ENCODE results near the gene CENPH. TPM values are rescaled to one million over a fixed set of nuclear protein-coding genes. Genes with fewer than 3 reads are reported as not detected.
"Not testable (repeated sequence)": the region's sequence is repeated elsewhere in the genome, so short reads cannot be mapped to it uniquely, and the experiment has no call there.

Gene CENPH
- total RNA-seq, 1 donor from 2014 or later, result 5.3 TPM

- DNase-seq (ENCODE audit: extremely low spot score, unreplicated experiment), result no peak
- Mint-ChIP-seq H3K9me3 (ENCODE audit: unreplicated experiment) (no peaks in the 10 kb centered on the region), H3K4me3 (ENCODE audit: unreplicated experiment) (no peak overlapping the region), H3K4me1 (ENCODE audit: unreplicated experiment) (peaks cover 16% of the 10 kb centered on the region), H3K27me3 (ENCODE audit: unreplicated experiment) (no peaks in the 10 kb centered on the region), H3K27ac (ENCODE audit: unreplicated experiment) (no peak overlapping the region), H3K36me3 (ENCODE audit: unreplicated experiment) (peaks cover 11% of the 10 kb centered on the region)
- no peak for TF ChIP-seq CTCF (IDR thresholded peaks at IDR 0.05)
These were observed 41.9 kb downstream of the CENPH start for GRCh38 chr5:69231281-69231680.

GRCh38 chr5:69231851-69232250 is 42.5 kb downstream of the CENPH start:
- Mint-ChIP-seq H3K9me3 (ENCODE audit: unreplicated experiment) (no peaks in the 10 kb centered on the region), H3K4me3 (ENCODE audit: unreplicated experiment) (no peak overlapping the region), H3K27ac (ENCODE audit: unreplicated experiment) (no peak overlapping the region), H3K36me3 (ENCODE audit: unreplicated experiment) (peaks cover 11% of the 10 kb centered on the region), H3K27me3 (ENCODE audit: unreplicated experiment) (no peaks in the 10 kb centered on the region), H3K4me1 (ENCODE audit: unreplicated experiment) (peaks cover 18% of the 10 kb centered on the region)
- DNase-seq (ENCODE audit: extremely low spot score, unreplicated experiment), result no peak
- no peak for TF ChIP-seq CTCF (IDR thresholded peaks at IDR 0.05)

DNA sequence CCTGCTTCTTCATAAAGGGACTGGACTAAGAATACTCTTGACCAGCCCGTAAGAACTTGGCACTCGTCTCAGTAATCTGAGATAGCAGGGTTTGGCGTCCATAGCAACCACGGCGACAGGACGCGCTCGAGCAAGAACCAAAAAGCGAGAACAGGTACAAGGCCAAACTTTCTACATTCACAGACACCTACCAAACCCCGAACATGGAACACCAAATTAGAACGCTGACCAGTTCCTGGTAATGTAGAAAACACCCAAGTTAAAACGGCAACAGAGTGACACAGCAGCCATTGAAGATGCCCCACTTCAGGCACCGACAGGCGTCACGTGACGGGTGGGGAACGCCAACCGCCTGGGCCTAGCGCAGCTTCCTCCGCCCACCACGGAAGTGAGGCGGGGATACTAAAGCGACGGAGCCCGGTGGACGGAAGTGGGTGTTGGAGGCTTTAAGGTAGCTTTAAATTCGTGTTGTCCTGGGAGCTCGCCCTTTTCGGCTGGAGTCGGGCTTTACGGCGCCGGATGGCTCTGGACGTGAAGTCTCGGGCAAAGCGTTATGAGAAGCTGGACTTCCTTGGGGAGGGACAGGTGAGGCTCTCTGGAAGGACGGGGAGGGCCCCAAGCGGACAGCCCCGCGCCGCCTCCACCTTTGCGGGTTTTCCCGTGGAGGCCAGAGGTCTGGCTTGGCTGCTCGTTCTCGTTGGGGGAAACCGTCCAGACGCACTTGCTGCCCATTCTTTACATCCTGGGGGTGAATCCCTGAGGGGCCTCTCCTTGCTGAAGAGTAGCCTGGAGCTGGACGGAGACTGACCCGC is 45.3 kb downstream of the CENPH start, which contains the start of gene CDK7:
Gene CDK7, plus strand, starts transcription at position 430 of the 812 bp plus-strand sequence. Its CDS starts 90 bp downstream, at position 520.
- Mint-ChIP-seq H3K4me1 (ENCODE audit: unreplicated experiment) (peaks cover 45% of the 10 kb centered on the region), H3K27ac (ENCODE audit: unreplicated experiment) (peak within 1 kb of the TSS; percentile 93), H3K9me3 (ENCODE audit: unreplicated experiment) (no peaks in the 10 kb centered on the region), H3K36me3 (ENCODE audit: unreplicated experiment) (peaks cover 4% of the 10 kb centered on the region), H3K27me3 (ENCODE audit: unreplicated experiment) (no peaks in the 10 kb centered on the region), H3K4me3 (ENCODE audit: unreplicated experiment) (peak within 1 kb of the TSS; percentile 96)
- DNase-seq (ENCODE audit: extremely low spot score, unreplicated experiment), result peak; percentile 96
- no peak for TF ChIP-seq CTCF (IDR thresholded peaks at IDR 0.05)

DNA sequence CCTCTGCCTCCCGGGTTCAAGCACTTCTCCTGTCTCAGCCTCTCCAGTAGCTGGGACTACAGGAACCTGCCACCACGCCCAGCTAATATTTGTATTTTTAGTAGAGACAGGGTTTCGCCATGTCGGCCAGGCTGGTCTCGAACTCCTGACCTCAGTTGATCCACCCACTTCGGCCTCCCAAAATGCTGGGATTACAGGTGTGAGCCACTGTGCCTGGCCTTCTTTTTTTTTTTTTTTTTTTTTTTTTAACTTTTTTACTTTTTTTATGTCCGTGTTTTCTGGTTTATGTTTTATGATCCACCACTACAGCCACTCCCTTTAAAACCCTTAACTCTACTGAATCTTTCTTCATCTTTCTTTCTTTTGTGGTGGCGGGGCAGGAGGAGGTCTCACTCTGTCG is 47.4 kb downstream of the CENPH start:
- H3K9me3 Mint-ChIP-seq (ENCODE audit: unreplicated experiment); H3K27me3 Mint-ChIP-seq (ENCODE audit: unreplicated experiment); DNase-seq (ENCODE audit: extremely low spot score, unreplicated experiment): not testable (repeated sequence)
- Mint-ChIP-seq H3K4me1 (ENCODE audit: unreplicated experiment) (peaks cover 56% of the 10 kb centered on the region), H3K4me3 (ENCODE audit: unreplicated experiment) (peak overlapping the region; percentile 64), H3K27ac (ENCODE audit: unreplicated experiment) (peak overlapping the region; percentile 88), H3K36me3 (ENCODE audit: unreplicated experiment) (peaks cover 15% of the 10 kb centered on the region)

GRCh38 chr5:69237877-69238276 is 48.5 kb downstream of the CENPH start:
- peaks cover 18% of the 10 kb centered on the region for H3K36me3 Mint-ChIP-seq (ENCODE audit: unreplicated experiment)
- no peaks in the 10 kb centered on the region for H3K27me3 Mint-ChIP-seq (ENCODE audit: unreplicated experiment)
- H3K4me1 Mint-ChIP-seq (ENCODE audit: unreplicated experiment), result peaks cover 60% of the 10 kb centered on the region
- no peak for TF ChIP-seq CTCF (IDR thresholded peaks at IDR 0.05)
- H3K9me3 Mint-ChIP-seq (ENCODE audit: unreplicated experiment), result no peaks in the 10 kb centered on the region
- H3K4me3 Mint-ChIP-seq (ENCODE audit: unreplicated experiment), result peak overlapping the region; percentile 40
- H3K27ac Mint-ChIP-seq (ENCODE audit: unreplicated experiment), result peak overlapping the region; percentile 58
- DNase-seq (ENCODE audit: extremely low spot score, unreplicated experiment), result no peak
